ENCODE data around the gene JAKMIP2. TPM values are rescaled to one million over a fixed set of nuclear protein-coding genes. Genes with fewer than 3 reads are reported as not detected.

JAKMIP2 gene
- total RNA-seq, 1 experiment from 2014 or later: not detected

- intact Hi-C loops (cut with micrococcal nuclease): no loop called here
- no peaks in the 10 kb centered on the region for H3K4me1 ChIP-seq (ENCODE audit: control insufficient read depth in 1 of 2, insufficient read depth in 2 of 2, low read length in 2 of 2)
- H3K27ac ChIP-seq (ENCODE audit: low read depth, low read length): no peak overlapping the region
- H3K79me2 ChIP-seq (ENCODE audit: insufficient read depth, low read length): no peaks in the 10 kb centered on the region
- ChIA-PET CTCF (no interaction called here), RAD21 (ENCODE audit: low non-redundant PET in 1 of 2, low total read pairs in 2 of 2, uncharacterized antibody in 2 of 2, unreplicated experiment in 2 of 2) (no interaction called here), POLR2A (no interaction called here)
- DNase-seq (ENCODE audit: low read depth, low spot score) (no peak), ATAC-seq (no peak)
- H3K4me3 ChIP-seq (replicated peaks in 1 of 2; ENCODE audit: low read depth in 1 of 2, low read length in 2 of 2): no peak overlapping the region
- H3K9ac ChIP-seq (ENCODE audit: low read length): no peak overlapping the region
- no peak overlapping the region for H2AFZ ChIP-seq (ENCODE audit: low read depth, low read length, poor library complexity, severe bottlenecking)
- no peaks in the 10 kb centered on the region for H4K20me1 ChIP-seq (ENCODE audit: insufficient read depth)
- H3K9me3 ChIP-seq (ENCODE audit: control insufficient read depth in 1 of 2, insufficient read depth in 1 of 2, low read depth in 1 of 2, low read length in 2 of 2): no peaks in the 10 kb centered on the region
- no peak overlapping the region for H3K4me2 ChIP-seq (ENCODE audit: low read length)
- BruUV-seq (replicated peaks): no TSS peak
- no peak for TF ChIP-seq TCF7L2 (IDR thresholded peaks at IDR 0.05; ENCODE audit: borderline replicate concordance, extremely low read depth, insufficient read depth, insufficient read length)
- no peak for TF ChIP-seq SP1 (IDR thresholded peaks at IDR 0.05; ENCODE audit: low read depth)
- no peak for TF ChIP-seq ZFX (IDR thresholded peaks at IDR 0.05)
- no peak for TF ChIP-seq SIN3A (IDR thresholded peaks at IDR 0.05; ENCODE audit: low read depth)
- TF ChIP-seq EZH2 (IDR thresholded peaks at IDR 0.05): no peak
- TF ChIP-seq CBX3 (IDR thresholded peaks at IDR 0.05; ENCODE audit: low read depth): no peak
- no peak for TF ChIP-seq ZBTB33 (IDR thresholded peaks at IDR 0.05; ENCODE audit: extremely low read depth, insufficient replicate concordance, low read length)
- TF ChIP-seq SRF (IDR thresholded peaks at IDR 0.05; ENCODE audit: low read depth): no peak
- TF ChIP-seq REST (IDR thresholded peaks at IDR 0.05; ENCODE audit: low read depth): no peak
- no peak for TF ChIP-seq POLR2AphosphoS5 (IDR thresholded peaks at IDR 0.05; ENCODE audit: low read depth, low read length)
- TF ChIP-seq CTCF (IDR thresholded peaks at IDR 0.05 in 2 of 3, conservative IDR thresholded peaks at IDR 0.05 in 1 of 3; ENCODE audit: borderline replicate concordance in 1 of 3, insufficient read depth in 1 of 3, low read depth in 2 of 3, low read length in 2 of 3): no peak
- no peak for TF ChIP-seq POLR2A (IDR thresholded peaks at IDR 0.05; ENCODE audit: borderline replicate concordance, extremely low read depth, insufficient read depth, insufficient read length)
- TF ChIP-seq YY1 (IDR thresholded peaks at IDR 0.05; ENCODE audit: extremely low read depth, insufficient replicate concordance, low read depth, low read length): no peak
- no peak for TF ChIP-seq EZH2phosphoT487 (IDR thresholded peaks at IDR 0.05; ENCODE audit: borderline replicate concordance)
- no peak for TF ChIP-seq CEBPB (IDR thresholded peaks at IDR 0.05; ENCODE audit: low read depth)
- TF ChIP-seq, protein P1, sequence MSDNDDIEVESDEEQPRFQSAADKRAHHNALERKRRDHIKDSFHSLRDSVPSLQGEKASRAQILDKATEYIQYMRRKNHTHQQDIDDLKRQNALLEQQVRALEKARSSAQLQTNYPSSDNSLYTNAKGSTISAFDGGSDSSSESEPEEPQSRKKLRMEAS (IDR thresholded peaks at IDR 0.05): no peak
- no peak for TF ChIP-seq EGR1 (IDR thresholded peaks at IDR 0.05; ENCODE audit: low read depth)
- no peak for TF ChIP-seq JUND (IDR thresholded peaks at IDR 0.05)
- TF ChIP-seq ELF1 (IDR thresholded peaks at IDR 0.05; ENCODE audit: borderline replicate concordance, low read depth): no peak
- TF ChIP-seq FOSL1 (IDR thresholded peaks at IDR 0.05; ENCODE audit: low read depth): no peak
- peaks cover 4% of the 10 kb centered on the region; the same call in 1 of the 2 replicates for H3K27me3 ChIP-seq (ENCODE audit: insufficient read depth, low read length)
- no peaks in the 10 kb centered on the region for H3K36me3 ChIP-seq (ENCODE audit: control insufficient read depth in 1 of 2, insufficient read depth in 2 of 2, low read length in 2 of 2)
- H3K9me2 ChIP-seq (ENCODE audit: insufficient read depth): no peaks in the 10 kb centered on the region
These were observed 111.2 kb downstream of the JAKMIP2 start for GRCh38 chr5:147671365-147671764.

Measured in HCT116 (cell line).